Heart left ventricle (tissue), 13 donors: ENCODE measurements around the gene LMO2.

Source experiments
- POLR2A ChIP-seq, 2 donors: fragments of 450-650 bp; IDR thresholded peaks; one replicate each; pipeline ENCODE4 v1.6.1; 2017; ENCODE audit warnings: antibody characterized with exemption in 2 of 2, mild to moderate bottlenecking in 2 of 2, moderate library complexity in 2 of 2
- TF ChIP-seq, protein P1 (sequence below), 12 donors: fragments of 200-600 bp; sonication (generic) in 4 of 12; IDR thresholded peaks; one replicate each; pipeline versions ENCODE4 v1.5.0 to v1.8.0; 2018 to 2022; ENCODE audit warnings: antibody characterized with exemption in 12 of 12, mild to moderate bottlenecking in 5 of 12
- donor health status: ischemic (EF 13 %, LVEDD 7.1; RV severe dilation, severe dysfunction).
- donor health status: DM: no; HTN: yes; CAD: no.
- donor health status: DM: no; HTN: no; CAD: no.
- donor health status: ischemic (EF 25% LVEDD 6.9; RV normal size, moderate dysfunction).
- donor health status: ischemic (EF 25% LVEDD 5.7; RV mildly dilated, moderate dysfunction).
- donor health status: ischemic (EF 35%, LVEDD 5.7; RV mildly dilated, moderate dysfunction).
- donor health status: nonischemic (EF 11% LVEDD 7.7; RV severe dilation, severe dysfunction).
- donor health status: DM: yes; HTN: yes; CAD: no.
- donor health status: PGD.
- donor health status: ischemic (EF 29% LVEDD 5.4; RV normal size, mild dysfunction).
- donor health status: nonischemic (EF 23%, LVEDD 6.1; RV moderate dilation, normal function).

DNA sequence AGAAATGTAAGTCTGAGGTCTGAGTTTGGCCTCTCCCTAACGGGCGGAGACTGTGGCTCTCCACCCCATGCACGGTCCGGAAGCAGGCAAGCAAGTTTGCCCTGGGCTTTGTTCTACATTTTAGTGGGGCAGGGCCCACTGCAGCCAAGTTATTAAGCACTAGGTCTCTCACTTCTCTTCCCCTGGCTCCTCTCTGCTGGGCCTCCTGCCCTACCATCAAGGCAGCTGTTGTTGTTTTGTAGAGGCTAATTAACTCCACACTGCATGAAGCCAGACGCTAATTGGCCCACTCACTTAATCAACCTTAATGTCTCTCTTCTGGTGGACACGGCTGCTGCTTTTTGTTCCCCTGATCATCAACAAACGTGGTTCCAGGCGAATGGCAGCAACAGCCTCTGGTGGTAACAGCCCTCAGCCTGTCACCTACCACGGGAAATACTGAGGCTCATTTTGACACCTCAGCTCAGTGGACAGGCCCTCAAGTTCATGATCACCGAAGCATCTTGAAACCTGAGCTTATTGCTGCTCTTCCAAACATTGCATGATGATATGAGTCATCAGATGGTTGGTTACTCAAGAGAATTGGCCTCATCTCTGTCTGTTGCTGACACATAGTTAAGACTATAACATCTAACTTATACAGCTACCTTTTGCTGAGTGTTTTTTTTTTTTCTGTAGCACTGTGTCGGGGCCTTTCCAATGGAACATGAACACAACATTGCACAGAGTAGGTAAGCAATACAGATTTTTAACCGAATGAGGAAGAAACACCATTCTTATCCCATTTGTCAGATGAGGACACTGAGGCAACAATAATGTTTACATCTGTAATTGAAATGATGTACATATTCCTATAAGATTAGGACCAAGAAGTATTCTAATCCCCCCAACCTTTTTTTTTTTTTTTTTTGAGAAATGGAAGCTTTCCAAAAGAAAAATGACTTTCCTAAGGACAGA is 20.8 kb upstream of the LMO2 start:
- TF ChIP-seq, protein P1, sequence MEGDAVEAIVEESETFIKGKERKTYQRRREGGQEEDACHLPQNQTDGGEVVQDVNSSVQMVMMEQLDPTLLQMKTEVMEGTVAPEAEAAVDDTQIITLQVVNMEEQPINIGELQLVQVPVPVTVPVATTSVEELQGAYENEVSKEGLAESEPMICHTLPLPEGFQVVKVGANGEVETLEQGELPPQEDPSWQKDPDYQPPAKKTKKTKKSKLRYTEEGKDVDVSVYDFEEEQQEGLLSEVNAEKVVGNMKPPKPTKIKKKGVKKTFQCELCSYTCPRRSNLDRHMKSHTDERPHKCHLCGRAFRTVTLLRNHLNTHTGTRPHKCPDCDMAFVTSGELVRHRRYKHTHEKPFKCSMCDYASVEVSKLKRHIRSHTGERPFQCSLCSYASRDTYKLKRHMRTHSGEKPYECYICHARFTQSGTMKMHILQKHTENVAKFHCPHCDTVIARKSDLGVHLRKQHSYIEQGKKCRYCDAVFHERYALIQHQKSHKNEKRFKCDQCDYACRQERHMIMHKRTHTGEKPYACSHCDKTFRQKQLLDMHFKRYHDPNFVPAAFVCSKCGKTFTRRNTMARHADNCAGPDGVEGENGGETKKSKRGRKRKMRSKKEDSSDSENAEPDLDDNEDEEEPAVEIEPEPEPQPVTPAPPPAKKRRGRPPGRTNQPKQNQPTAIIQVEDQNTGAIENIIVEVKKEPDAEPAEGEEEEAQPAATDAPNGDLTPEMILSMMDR (IDR thresholded peaks at IDR 0.05): no peak
- TF ChIP-seq POLR2A (IDR thresholded peaks at IDR 0.05): no peak
